GM18507 (cell line): ENCODE measurements around the gene COL19A1.
A peak's percentile ranks its signal among the peaks of the same experiment; 100 is the strongest.

Source experiments
- DNase-seq: peaks from one replicate; pipeline ENCODE4 v3.0.0; 2011; ENCODE audit warnings: low read depth; ENCODE audit not compliant: insufficient read length; ENCODE audit errors: extremely low spot score
- FAIRE-seq: peaks from 2 replicates; lab custom pipeline; 2011; peaks lifted over from hg19 to GRCh38; lab: Jason Lieb, UNC

COL19A1 gene

GRCh38 chr6:70107852-70108629 lies 241.7 kb downstream of the COL19A1 start:
- no peak for DNase-seq
- FAIRE-seq = peak; percentile 69

GRCh38 chr6:70110126-70111022 lies 244.0 kb downstream of the COL19A1 start:
- FAIRE-seq (peak; percentile 54), DNase-seq (no peak)

GRCh38 chr6:70111737-70112136 lies 245.4 kb downstream of the COL19A1 start:
- DNase-seq (no peak), FAIRE-seq (no peak)

GRCh38 chr6:70112716-70113115 lies 246.4 kb downstream of the COL19A1 start:
- no peak for FAIRE-seq
- no peak for DNase-seq

- DNase-seq (no peak), FAIRE-seq (no peak)
Observed at GRCh38 chr6:70113171-70113570, 246.8 kb downstream of the COL19A1 start.

GRCh38 chr6:70118670-70119069 lies 252.3 kb downstream of the COL19A1 start:
- no peak for FAIRE-seq
- no peak for DNase-seq

GRCh38 chr6:70119218-70119835 lies 253.0 kb downstream of the COL19A1 start:
- FAIRE-seq = no peak

GRCh38 chr6:70124443-70124842 lies 258.1 kb downstream of the COL19A1 start:
- FAIRE-seq (no peak), DNase-seq (no peak)

More at GRCh38 chr6:70119218-70119835, 253.0 kb downstream of the COL19A1 start:
- DNase-seq = no peak

GRCh38 chr6:70124882-70125545 lies 258.7 kb downstream of the COL19A1 start:
- DNase-seq (no peak), FAIRE-seq (peak; percentile 56)

- no peak for FAIRE-seq
Observed at GRCh38 chr6:70125602-70126001, 259.2 kb downstream of the COL19A1 start.

GRCh38 chr6:70129341-70129740 lies 263.0 kb downstream of the COL19A1 start:
- FAIRE-seq (no peak), DNase-seq (no peak)

More at GRCh38 chr6:70125602-70126001, 259.2 kb downstream of the COL19A1 start:
- no peak for DNase-seq

- FAIRE-seq (peak; percentile 64), DNase-seq (no peak)
Observed at GRCh38 chr6:70130865-70131264, 264.5 kb downstream of the COL19A1 start.

- FAIRE-seq = peak; percentile 80
Observed at GRCh38 chr6:70131528-70131927, 265.2 kb downstream of the COL19A1 start.

GRCh38 chr6:70133246-70133645 lies 266.9 kb downstream of the COL19A1 start:
- DNase-seq = no peak
- no peak for FAIRE-seq

More at GRCh38 chr6:70131528-70131927, 265.2 kb downstream of the COL19A1 start:
- DNase-seq = peak; percentile 7

GRCh38 chr6:70134542-70134941 lies 268.2 kb downstream of the COL19A1 start:
- FAIRE-seq = no peak
- DNase-seq = no peak

- FAIRE-seq = no peak
- DNase-seq = no peak
Observed at GRCh38 chr6:70135219-70136160, 269.1 kb downstream of the COL19A1 start.

GRCh38 chr6:70136996-70137395 lies 270.6 kb downstream of the COL19A1 start:
- no peak for FAIRE-seq
- DNase-seq = no peak

- FAIRE-seq (no peak), DNase-seq (no peak)
Observed at GRCh38 chr6:70140496-70140895, 274.1 kb downstream of the COL19A1 start.
